NCI-H146 (cell line): Measurements from ENCODE around the gene CISD3.

Experiments used
- DNase-seq: peaks from one replicate; lab custom pipeline; 2025; lab: John Stamatoyannopoulos, UW

The CISD3 gene

GRCh38 chr17:38745545-38745944 is 15.4 kb downstream of the CISD3 start:
- peak; percentile 85 for DNase-seq

DNA sequence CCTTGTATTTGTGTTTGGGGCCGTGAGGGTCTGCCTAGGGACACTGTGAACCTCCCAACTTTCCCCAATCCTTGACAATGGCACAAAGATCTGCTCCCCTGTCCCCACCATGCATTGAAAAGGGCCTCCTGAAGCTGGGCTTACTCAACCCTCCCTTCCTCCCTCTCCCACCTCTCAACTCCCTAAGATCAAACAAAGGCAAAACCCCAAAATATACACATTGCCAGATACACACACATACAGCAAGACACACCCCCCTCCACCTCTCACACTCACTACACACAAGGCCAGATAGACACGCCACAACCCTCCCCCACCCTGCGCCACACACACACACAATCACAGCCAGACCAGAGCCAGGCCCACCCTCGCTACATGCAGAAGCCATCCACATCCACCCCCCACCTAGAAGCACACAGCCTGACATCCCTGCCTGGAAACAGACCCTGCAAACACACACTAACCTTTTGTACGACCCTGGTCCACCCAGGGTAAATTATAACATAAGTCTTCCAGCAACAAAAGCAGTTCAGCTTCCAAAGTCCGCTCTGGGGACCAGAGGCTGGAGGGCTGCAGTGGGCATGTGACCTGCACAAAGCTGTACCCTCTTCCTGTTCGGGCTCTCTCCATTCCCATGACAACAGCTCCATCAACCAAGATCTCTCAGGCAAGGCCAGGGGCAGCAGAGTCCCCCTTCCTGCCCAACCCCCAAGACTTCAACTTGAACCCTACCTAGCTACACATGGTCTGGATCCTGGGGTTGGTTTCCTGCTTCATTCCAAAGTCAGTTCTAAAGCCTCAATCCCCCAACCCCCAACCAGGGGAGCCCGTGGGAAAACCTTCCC is 16.1 kb downstream of the CISD3 start:
- DNase-seq, result no peak

- DNase-seq, result no peak
Measured at GRCh38 chr17:38746849-38747462, 16.8 kb downstream of the CISD3 start.

DNA sequence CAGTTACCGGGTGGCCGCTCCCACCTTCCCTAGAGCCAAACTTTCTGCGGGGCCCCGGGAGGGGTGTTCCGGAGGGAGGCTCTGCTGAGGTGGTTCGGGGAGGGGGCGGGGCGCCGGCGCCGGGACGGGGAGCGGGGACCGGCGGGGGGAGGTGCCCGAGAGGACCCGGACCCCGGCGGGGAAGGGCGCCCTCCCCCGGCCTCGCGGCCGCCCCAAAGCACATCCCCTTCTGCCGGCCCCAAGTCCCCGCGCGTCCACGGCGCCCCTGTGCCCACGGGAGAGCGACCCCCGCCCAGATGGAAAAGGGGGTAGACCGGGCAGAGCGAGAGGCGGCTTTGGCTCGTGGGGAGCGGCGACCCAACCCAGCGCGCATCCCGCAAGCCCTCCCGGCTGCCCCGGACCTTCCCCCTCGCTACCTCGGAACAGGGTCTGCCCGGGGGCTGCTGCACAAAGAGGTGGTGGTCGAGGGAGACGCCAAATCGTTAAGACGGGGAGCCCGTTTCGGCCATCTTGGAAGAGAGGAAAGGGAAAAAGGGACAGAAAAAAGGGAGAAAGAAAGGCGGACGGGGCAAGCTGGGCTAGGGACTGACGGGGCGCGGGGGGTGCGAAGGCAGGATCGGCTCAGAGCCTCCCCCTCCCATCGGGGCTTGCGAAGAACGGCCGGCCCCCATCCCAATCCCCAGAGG is 17.5 kb downstream of the CISD3 start:
- peak; percentile 53 for DNase-seq

- peak; percentile 96 for DNase-seq
Measured at GRCh38 chr17:38748149-38748891, 18.2 kb downstream of the CISD3 start, which contains the start of gene PCGF2. PCGF2 (minus strand) TSS chr17:38748336; CDS start chr17:38740402, 7,934 bp downstream.

DNA sequence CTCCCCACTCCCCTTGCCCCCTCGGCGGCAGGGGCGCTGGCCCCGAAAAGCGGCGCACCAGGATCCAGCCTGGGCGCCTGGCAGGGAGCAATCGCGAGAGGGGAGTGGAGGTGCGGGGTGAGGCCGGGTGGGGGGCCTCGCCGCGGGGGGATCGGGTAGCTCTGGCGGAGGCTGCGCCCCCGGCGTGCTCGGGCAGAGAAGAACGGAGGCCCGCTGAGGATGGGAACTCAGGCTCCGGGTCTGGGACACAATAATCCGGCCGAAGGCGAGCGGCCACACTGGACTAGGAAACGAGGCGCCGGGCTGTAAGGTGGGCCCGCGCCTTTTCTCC is 18.7 kb downstream of the CISD3 start:
- no peak for DNase-seq

- DNase-seq, result peak; percentile 95
Measured at GRCh38 chr17:38749223-38750043, 19.3 kb downstream of the CISD3 start.

DNA sequence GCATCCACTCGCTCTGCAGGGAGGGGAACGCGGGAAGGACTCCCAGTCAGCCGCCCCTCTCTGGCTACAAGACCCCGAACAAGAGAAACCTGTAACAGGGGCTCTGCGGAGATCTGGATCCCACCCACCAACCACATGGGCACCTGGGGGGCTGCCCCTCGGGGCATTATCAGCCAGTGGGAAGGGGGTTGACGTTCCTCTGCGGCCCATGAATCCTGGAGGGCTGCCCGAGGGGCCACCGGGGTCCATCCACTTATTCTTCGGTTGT is 19.8 kb downstream of the CISD3 start:
- DNase-seq, result no peak

GRCh38 chr17:38750312-38751121 is 20.4 kb downstream of the CISD3 start:
- peak; percentile 53 for DNase-seq

- peak; percentile 63 for DNase-seq
Measured at GRCh38 chr17:38751144-38751807, 21.1 kb downstream of the CISD3 start.

- DNase-seq, result peak; percentile 87
Measured at GRCh38 chr17:38751808-38752307, 21.7 kb downstream of the CISD3 start.

DNA sequence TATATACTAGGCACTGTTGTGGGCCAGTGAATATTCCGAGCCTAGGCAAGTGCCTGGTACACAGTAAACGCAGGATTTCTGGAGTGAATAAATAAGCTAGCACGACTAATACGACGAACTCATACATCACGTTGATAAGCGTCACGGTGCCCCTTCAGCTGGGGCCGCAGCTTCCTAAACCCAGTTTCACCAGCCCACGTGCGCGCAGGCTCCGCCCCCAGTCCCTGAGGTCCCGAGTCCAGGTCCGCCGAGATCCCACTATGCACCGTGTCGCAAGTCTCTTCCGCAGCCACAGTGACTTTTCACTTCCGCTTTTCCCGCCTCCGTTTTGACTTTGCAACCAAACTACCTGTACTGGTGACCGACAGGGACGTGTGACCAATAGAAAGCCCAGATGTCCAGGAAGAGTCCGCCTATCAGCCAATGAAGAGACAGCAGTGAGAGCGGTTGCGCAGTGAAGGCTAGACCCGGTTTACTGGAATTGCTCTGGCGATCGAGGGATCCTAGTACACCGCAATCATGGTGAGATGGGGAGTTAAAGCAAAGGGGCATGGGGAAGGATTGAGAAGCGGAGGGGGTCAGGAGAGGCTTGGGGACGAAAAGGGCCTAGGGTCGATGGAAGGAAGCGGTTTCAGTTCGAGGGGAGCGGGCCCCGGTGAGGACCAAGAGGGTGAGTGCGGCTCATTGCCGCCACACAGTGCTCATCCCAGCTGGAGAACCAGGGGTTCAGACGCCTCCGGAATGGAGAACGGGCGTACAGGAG is 22.3 kb downstream of the CISD3 start, which contains the start of gene PSMB3:
PSMB3 (plus strand) TSS at position 434 of the 763 bp plus-strand sequence; CDS start at position 520, 86 bp downstream.
- DNase-seq, result peak; percentile 99

- DNase-seq, result no peak
Measured at GRCh38 chr17:38753071-38753506, 22.9 kb downstream of the CISD3 start.

GRCh38 chr17:38761612-38762011 is 31.5 kb downstream of the CISD3 start:
- DNase-seq, result peak; percentile 4

DNA sequence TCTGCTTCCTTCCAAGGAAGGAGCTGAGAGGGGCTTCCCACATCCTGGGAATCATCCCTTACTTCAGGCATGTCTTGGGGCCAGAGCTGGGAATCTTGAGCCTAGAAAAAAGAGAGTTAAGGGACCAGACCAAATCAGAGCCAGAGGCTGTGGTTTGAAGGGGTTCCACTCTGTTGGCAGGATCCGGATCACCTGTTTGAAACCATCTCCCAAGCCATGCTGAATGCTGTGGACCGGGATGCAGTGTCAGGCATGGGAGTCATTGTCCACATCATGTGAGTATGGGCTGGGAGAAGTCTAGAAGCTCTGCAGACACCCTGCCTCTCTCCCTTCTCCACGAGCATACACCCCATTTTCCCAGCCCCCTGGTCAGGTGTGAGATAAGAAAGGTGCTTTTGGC is 32.1 kb downstream of the CISD3 start:
- no peak for DNase-seq

- DNase-seq, result no peak
Measured at GRCh38 chr17:38766341-38766740, 36.2 kb downstream of the CISD3 start.

DNA sequence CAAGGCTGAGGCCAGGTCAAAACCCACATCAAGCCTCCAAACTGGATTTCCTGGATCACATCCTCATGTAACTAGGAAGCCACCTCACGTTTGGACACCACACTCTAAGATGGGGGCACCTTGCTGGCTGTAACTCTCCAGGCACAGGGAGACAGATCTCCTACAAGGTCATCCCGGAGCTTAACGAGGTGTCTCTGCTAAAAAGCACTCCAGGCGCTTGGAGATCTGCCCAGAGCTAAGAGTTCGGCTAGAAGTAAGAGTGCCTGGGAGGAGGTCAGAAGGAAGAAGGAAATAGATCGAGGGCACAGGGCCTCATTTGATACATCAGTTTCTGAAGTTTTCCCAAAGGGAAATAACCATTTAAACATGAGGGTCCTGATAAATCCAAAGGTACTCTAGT is 38.3 kb downstream of the CISD3 start:
- DNase-seq, result no peak

DNA sequence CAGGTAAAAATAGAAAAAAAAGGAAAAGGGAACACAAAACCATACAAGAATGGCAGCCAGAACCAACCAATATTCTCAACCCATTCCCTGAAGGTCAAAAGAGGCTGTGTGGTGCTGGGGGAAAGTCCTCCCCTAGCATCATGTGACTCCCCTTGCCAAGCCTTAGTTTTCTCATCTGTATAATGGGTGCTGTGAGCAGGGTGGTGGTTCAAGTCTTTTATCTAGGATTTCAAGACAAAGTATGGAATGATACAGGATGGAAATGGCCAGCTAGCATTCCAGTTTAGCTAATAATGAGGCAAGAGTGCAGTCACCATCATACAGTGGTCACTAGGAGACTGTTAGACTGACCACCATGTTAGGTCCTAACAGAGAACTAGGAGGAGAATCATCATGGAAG is 43.1 kb downstream of the CISD3 start:
- no peak for DNase-seq

DNA sequence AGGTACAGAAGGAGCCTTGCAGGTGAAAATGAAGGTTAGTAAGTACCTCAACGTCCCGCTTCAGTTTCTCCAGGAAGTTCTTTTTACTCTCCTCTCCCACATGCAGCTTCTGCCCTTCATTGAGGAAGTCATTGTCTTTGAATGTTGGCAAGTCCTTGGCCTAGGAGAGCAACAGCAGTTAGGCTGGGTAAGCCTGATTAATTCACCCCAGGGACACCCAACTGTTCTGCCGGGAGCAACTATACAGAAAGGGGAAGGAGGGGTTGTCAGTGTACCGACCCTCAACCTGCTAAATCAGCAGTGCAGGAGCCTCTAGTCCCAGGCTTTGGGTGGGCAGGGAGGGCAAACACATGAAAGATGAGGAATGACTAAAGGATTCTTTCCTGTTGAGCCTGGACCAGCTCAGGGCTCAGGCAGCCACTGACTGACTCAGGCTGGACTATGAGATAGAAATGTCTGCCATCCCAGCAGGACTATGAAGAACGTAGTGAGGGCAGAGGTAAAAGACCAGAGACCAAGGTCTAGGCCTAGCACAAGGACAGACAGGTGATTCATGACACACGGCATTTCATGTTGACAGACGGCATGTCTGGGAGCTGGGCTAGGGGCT is 47.6 kb downstream of the CISD3 start:
- no peak for DNase-seq
